CD4-positive, alpha-beta T cell (primary cell): ENCODE measurements around the gene PARD6B. TPM values are rescaled to one million over a fixed set of nuclear protein-coding genes. Genes with fewer than 3 reads are reported as not detected.
"Not testable (repeated sequence)": the region's sequence is repeated elsewhere in the genome, so short reads cannot be mapped to it uniquely, and the experiment has no call there.

Experiments
- ATAC-seq: fragments of 200-7000 bp; cut with Tn5 transposase; one replicate; pipeline ENCODE4 v1.10.0; 2022; ENCODE audit warnings: mild to moderate bottlenecking; ENCODE audit not compliant: poor library complexity
- CTCF ChIA-PET: fragments of 350-600 bp; sonication (Branson Sonifier 250); formaldehyde crosslinking; loops from one replicate; lab custom pipeline; 2021; ENCODE audit warnings: antibody characterized with exemption, inconsistent platforms; lab: Charles Lee
- POLR2A ChIA-PET: fragments of 350-600 bp; sonication (Branson Sonifier 250); formaldehyde crosslinking; loops from one replicate; lab custom pipeline; 2021; ENCODE audit warnings: antibody characterized with exemption, inconsistent platforms; lab: Charles Lee
- DNase-seq, 14 experiments: peaks; one replicate each; pipeline ENCODE4 v3.0.0-alpha.2; 2013 to 2020; ENCODE audit warnings: mixed read lengths in 2 of 14
- H3K27ac ChIP-seq, 2 donors: one replicate each; pipeline versions ENCODE4 v1.5.1 to v1.7.0; 2013; ENCODE audit warnings: low read length in 2 of 2, low read depth in 1 of 2, mild to moderate bottlenecking in 1 of 2
- H3K27me3 ChIP-seq, 2 experiments: 1 replicate in 1 of 2; 2 replicates in 1 of 2; pipeline versions ENCODE4 v1.6.1 to v1.7.0; 2013; ENCODE audit warnings: low read length in 2 of 2, control low read depth in 1 of 2, mild to moderate bottlenecking in 1 of 2, moderate library complexity in 1 of 2; ENCODE audit not compliant: insufficient read depth in 2 of 2, control insufficient read depth in 1 of 2
- H3K36me3 ChIP-seq: one replicate; pipeline ENCODE4 v1.6.1; 2013; ENCODE audit warnings: low read length, control low read depth; ENCODE audit not compliant: insufficient read depth
- H3K4me1 ChIP-seq: one replicate; pipeline ENCODE4 v1.6.1; 2013; ENCODE audit warnings: low read length, control low read depth; ENCODE audit not compliant: insufficient read depth
- H3K4me3 ChIP-seq: one replicate; pipeline ENCODE4 v1.5.1; 2013; ENCODE audit warnings: mild to moderate bottlenecking, low read length, moderate library complexity
- H3K9me3 ChIP-seq, 2 experiments: 1 replicate in 1 of 2; 2 replicates in 1 of 2; pipeline versions ENCODE4 v1.6.1 to v1.7.0; 2013; ENCODE audit warnings: low read length in 2 of 2, mild to moderate bottlenecking in 2 of 2, control low read depth in 1 of 2, moderate library complexity in 1 of 2; ENCODE audit not compliant: control insufficient read depth in 1 of 2, insufficient read depth in 1 of 2
- H3K27ac Mint-ChIP-seq: one replicate; pipeline ENCODE4 v1.8.0; 2020; ENCODE audit warnings: mixed read lengths
- H3K27me3 Mint-ChIP-seq: one replicate; pipeline ENCODE4 v1.8.0; 2021; ENCODE audit warnings: mixed read lengths
- H3K36me3 Mint-ChIP-seq: one replicate; pipeline ENCODE4 v1.8.0; 2021; ENCODE audit warnings: low read depth, mixed read lengths
- H3K4me1 Mint-ChIP-seq: one replicate; pipeline ENCODE4 v1.8.0; 2021; ENCODE audit warnings: low read depth, mixed read lengths
- H3K4me3 Mint-ChIP-seq: one replicate; pipeline ENCODE4 v1.8.0; 2020; ENCODE audit warnings: mild to moderate bottlenecking, mixed read lengths
- H3K9me3 Mint-ChIP-seq: one replicate; pipeline ENCODE4 v1.8.0; 2020; ENCODE audit warnings: mixed read lengths
- intact Hi-C, 2 experiments: fragments of 100-400 bp; cut with DNase I in 1 of 2; cut with micrococcal nuclease in 1 of 2; formaldehyde crosslinking; loops; one replicate each; pipeline versions ENCODE4 v1.15.1 to v1.9.0; 2023 to 2025; cut with DNase I, micrococcal nuclease
- total RNA-seq, 174 experiments: library from RNA in 2 of 174; stranded (reverse) in 2 of 174; gene quantifications; one replicate each; pipeline ENCODE4 v1.2.3 and lab custom pipeline; 2021 to 2026
- TF ChIP-seq, protein P1 (sequence below): fragments of 200-600 bp; IDR thresholded peaks from one replicate; pipeline ENCODE4 v1.8.0; 2022; ENCODE audit warnings: antibody characterized with exemption, mild to moderate bottlenecking

Gene PARD6B
- total RNA-seq, 2 experiments from 2014 or later: 5.6 to 8.2 TPM

DNA sequence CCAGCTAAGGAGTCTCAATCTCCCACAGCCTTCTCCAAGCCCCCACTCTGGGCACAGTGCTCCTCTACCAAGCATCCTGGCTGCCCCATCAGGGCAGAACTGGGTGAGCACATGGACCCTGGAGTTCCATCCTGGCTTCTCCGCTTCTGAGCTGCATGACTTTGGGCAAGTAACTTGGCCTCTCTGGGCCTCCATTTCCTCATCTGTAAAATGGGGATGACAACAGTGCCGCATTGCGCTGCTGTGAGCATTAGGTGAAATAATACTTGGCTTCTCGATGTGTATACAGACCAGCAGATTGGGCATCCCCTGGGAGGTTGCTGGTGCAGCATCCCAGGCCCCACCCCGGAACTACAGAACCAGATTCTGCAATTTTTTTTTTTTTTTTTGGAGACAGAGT lies 31.7 kb upstream of the PARD6B start:
- Histone ChIP-seq H3K36me3 (no peaks in the 10 kb centered on the region), H3K27ac (no peak overlapping the region), H3K4me1 (no peaks in the 10 kb centered on the region), H3K4me3 (no peak overlapping the region), H3K27me3 (no peaks in the 10 kb centered on the region), H3K9me3 (no peaks in the 10 kb centered on the region)
- no peak for DNase-seq
- Mint-ChIP-seq H3K27ac (no peak overlapping the region), H3K36me3 (no peaks in the 10 kb centered on the region), H3K9me3 (no peaks in the 10 kb centered on the region), H3K27me3 (peaks cover 13% of the 10 kb centered on the region), H3K4me1 (no peaks in the 10 kb centered on the region), H3K4me3 (no peak overlapping the region)
- intact Hi-C loops: no loop called here
- no peak for ATAC-seq
- TF ChIP-seq, protein P1, sequence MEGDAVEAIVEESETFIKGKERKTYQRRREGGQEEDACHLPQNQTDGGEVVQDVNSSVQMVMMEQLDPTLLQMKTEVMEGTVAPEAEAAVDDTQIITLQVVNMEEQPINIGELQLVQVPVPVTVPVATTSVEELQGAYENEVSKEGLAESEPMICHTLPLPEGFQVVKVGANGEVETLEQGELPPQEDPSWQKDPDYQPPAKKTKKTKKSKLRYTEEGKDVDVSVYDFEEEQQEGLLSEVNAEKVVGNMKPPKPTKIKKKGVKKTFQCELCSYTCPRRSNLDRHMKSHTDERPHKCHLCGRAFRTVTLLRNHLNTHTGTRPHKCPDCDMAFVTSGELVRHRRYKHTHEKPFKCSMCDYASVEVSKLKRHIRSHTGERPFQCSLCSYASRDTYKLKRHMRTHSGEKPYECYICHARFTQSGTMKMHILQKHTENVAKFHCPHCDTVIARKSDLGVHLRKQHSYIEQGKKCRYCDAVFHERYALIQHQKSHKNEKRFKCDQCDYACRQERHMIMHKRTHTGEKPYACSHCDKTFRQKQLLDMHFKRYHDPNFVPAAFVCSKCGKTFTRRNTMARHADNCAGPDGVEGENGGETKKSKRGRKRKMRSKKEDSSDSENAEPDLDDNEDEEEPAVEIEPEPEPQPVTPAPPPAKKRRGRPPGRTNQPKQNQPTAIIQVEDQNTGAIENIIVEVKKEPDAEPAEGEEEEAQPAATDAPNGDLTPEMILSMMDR: no peak
- ChIA-PET POLR2A (no interaction called here), CTCF (no interaction called here)

DNA sequence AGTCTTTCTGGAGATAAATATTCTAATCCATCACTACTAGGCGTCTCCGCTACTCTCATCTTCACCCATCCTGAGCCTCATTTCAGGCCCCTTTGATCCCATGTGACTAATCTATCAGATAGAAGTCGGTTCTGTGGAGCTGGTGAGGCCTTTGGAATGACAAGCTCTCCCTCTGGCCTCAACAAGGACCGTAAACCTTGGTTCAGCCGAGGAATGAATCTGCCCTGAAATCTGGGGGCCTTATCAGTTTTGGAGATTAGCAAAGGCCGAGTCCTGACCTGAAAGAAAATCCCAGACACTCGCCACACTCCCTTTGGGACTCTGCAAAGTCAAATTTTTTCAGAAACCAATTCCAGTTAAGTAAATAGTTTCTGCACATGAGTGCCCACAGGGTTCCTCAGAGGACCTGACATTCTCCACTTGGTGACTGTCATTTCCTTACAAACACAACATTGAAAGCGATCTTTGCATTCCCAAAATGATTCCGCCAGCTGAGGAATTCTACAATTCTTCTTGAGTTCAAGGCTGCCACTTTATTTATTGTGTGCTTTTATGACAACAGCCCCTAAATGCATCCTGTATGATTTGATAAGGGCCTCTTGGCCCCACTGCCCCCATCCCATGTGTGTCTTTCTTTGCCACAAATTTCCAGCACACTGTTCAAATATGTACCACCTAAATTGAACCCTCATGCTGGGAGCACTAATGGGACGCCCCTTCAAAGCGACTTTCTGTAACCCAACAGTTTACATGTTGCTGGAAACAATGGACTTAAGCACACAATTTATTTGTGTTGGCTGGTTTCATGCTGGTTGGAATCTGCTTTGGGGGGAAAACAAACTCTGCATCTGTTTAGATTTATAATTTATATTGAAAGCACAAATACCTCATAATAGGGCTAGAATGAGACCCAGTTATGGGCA lies 30.1 kb upstream of the PARD6B start:
- TF ChIP-seq, protein P1: no peak
- POLR2A ChIA-PET: no interaction called here
- ATAC-seq: no peak
- Histone ChIP-seq H3K9me3 (no peaks in the 10 kb centered on the region), H3K4me1 (no peaks in the 10 kb centered on the region), H3K36me3 (no peaks in the 10 kb centered on the region), H3K4me3 (no peak overlapping the region), H3K27ac (no peak overlapping the region), H3K27me3 (no peaks in the 10 kb centered on the region)
- H3K27ac Mint-ChIP-seq: no peak overlapping the region
- no peak for DNase-seq
- CTCF ChIA-PET: no interaction called here
- no peaks in the 10 kb centered on the region for H3K36me3 Mint-ChIP-seq
- H3K9me3 Mint-ChIP-seq: no peaks in the 10 kb centered on the region
- H3K4me1 Mint-ChIP-seq: no peaks in the 10 kb centered on the region
- no peak overlapping the region for H3K4me3 Mint-ChIP-seq
- H3K27me3 Mint-ChIP-seq: peaks cover 14% of the 10 kb centered on the region
- intact Hi-C loops: no loop called here

DNA sequence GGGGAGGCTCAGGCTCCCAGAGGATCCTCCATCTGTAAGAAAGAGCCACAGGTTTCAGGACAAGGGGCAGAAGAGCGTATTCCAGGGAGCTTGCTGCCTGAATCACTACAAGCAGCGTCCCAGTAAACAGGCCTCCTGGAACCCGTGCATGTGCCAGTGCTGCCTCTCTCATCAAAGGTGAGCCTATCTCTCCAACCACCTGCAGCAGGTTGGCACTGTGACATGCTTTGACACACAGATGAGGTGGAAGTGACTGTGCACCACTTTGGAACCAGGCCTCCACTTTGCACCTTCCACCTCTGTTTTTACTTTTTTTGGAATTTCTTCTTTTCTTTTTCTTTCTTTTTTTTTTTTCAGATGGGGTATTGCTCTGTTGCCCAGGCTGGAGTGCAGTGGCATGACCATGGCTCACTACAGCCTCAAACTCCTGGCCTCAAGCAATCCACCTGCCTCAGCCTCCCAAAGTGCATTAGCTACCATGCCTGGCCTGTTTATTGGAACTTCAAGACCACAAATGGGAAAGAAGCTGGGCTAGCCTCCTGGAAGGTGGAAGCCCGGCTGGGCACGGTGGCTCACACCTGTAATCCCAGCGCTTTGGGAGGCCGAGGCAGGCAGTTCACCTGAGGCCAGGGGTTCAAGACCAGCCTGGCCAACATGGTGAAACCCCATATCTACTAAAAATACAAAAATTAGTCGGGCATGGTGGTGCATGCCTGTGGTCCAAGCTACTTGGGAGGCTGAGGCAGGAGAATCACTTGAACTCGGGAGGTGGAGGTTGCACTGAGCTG lies 27.5 kb upstream of the PARD6B start:
- H3K9me3 ChIP-seq, intact Hi-C loops, H3K9me3 Mint-ChIP-seq, DNase-seq, H3K4me3 Mint-ChIP-seq, H3K27me3 Mint-ChIP-seq, H3K4me3 ChIP-seq, ATAC-seq, POLR2A ChIA-PET, H3K4me1 ChIP-seq, H3K27ac ChIP-seq, H3K36me3 ChIP-seq, H3K27me3 ChIP-seq, H3K36me3 Mint-ChIP-seq, H3K4me1 Mint-ChIP-seq, H3K27ac Mint-ChIP-seq, CTCF ChIA-PET: not testable (repeated sequence)
